Smooth muscle cell (in vitro differentiated cells): ENCODE measurements around the gene LOXHD1. TPM values are rescaled to one million over a fixed set of nuclear protein-coding genes. Genes with fewer than 3 reads are reported as not detected.

Experiments used
- DNase-seq: peaks from one replicate; lab custom pipeline; 2025; ENCODE audit not compliant: unreplicated experiment; lab: John Stamatoyannopoulos, UW
- H2AFZ ChIP-seq: fragments of 200-600 bp; sonication (generic); 2 replicates; pipeline ENCODE4 v1.6.0; 2016; ENCODE audit warnings: antibody characterized with exemption, low read depth, mild to moderate bottlenecking
- H3F3A ChIP-seq: fragments of 200-600 bp; sonication (generic); 2 replicates; pipeline ENCODE4 v1.6.0; 2017; ENCODE audit warnings: antibody characterized with exemption, low read depth
- H3K27ac ChIP-seq: fragments of 200-600 bp; sonication (generic); 2 replicates; pipeline ENCODE4 v1.5.1; 2016; ENCODE audit warnings: low read depth, mild to moderate bottlenecking
- H3K27me3 ChIP-seq: fragments of 200-600 bp; sonication (generic); 2 replicates; pipeline ENCODE4 v1.6.1; 2016; ENCODE audit warnings: low read depth, mild to moderate bottlenecking
- H3K36me3 ChIP-seq: fragments of 200-600 bp; sonication (generic); 2 replicates; pipeline ENCODE4 v1.5.1; 2016; ENCODE audit warnings: low read depth
- H3K4me1 ChIP-seq: fragments of 200-600 bp; sonication (generic); 2 replicates; pipeline ENCODE4 v1.5.1; 2016; ENCODE audit warnings: low read depth
- H3K4me2 ChIP-seq: fragments of 200-600 bp; sonication (generic); 2 replicates; pipeline ENCODE4 v1.6.0; 2016; ENCODE audit warnings: mild to moderate bottlenecking
- H3K4me3 ChIP-seq: fragments of 200-600 bp; sonication (generic); 2 replicates; pipeline ENCODE4 v1.5.1; 2016; ENCODE audit warnings: mild to moderate bottlenecking
- H3K79me2 ChIP-seq: fragments of 200-600 bp; sonication (generic); 2 replicates; pipeline ENCODE4 v1.6.0; 2016; ENCODE audit warnings: low read depth, mild to moderate bottlenecking
- H3K9ac ChIP-seq: fragments of 200-600 bp; sonication (generic); 2 replicates; pipeline ENCODE4 v1.6.0; 2016; ENCODE audit warnings: low read depth
- H3K9me3 ChIP-seq: fragments of 200-600 bp; sonication (generic); replicated peaks from 2 replicates; pipeline ENCODE4 v1.5.1; 2016; ENCODE audit warnings: low read depth
- H4K20me1 ChIP-seq: fragments of 200-600 bp; sonication (generic); 2 replicates; pipeline ENCODE4 v1.6.0; 2016; ENCODE audit warnings: low read depth
- WGBS: methylation state at CpG from one replicate; pipeline ENCODE4 v1.1.7; 2016; ENCODE audit warnings: low lambda C conversion rate; 5-methylcytosine and 5-hydroxymethylcytosine counted together
- polyA plus RNA-seq: library from polyadenylated mRNA; unstranded; fragments of >200 nt; fragmentation: Nextera tagmentation; extraction: Ambion mirVana; gene quantifications from 2 replicates; pipeline ENCODE4 v1.2.1, GENCODE V29; 2016
- total RNA-seq: library from RNA; depleted of rRNA; stranded (reverse); fragments of >200 nt; gene quantifications from 2 replicates; pipeline ENCODE4 v1.2.3, GENCODE V29; 2014
- TF ChIP-seq, protein P1 (sequence below): fragments of 200-600 bp; sonication (generic); IDR thresholded peaks from 2 replicates; pipeline ENCODE4 v1.5.1; 2017; ENCODE audit warnings: borderline replicate concordance, mild to moderate bottlenecking, antibody characterized with exemption; ENCODE audit not compliant: insufficient read depth, poor library complexity, severe bottlenecking

Gene LOXHD1
- total and polyA plus RNA-seq, 2 experiments from 2014 or later = not detected

DNA sequence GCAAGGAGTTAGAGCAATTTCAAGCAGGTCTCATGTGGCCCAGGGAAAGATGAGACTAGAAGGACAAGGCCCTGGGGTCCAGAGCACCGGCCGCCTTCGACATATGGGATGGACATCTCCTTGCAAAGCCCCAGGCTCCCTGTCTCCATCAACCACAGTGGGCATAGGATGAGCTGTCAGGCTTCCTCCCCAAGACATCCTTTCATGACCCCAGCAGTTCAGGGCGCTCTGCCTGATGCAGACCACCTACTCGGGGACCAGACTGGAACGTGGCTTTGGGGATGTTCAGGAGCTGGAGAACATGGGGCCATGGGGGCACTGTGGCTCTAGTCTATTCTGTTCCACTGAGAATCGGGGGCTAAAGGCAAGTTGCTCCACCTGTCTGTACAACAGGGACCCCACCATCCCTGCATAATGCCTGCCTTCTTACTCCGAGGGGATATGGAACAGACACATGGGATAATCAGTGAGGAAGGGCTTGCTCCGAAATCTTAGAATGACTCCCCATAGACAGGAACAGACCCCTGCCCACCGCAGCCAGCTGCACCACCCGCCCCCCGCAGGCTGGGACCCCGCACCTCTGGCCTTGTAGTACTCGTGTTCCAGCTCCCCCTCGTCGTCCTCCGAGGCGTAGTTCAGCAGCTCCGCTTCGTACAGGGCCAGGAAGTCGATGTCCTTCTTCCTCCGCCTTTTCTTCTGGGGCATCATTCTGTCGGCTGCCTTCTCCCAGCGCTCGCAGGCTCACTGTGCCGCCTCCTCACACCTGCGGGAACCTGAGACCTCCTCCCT, 500 bp downstream of the LOXHD1 start:
- Histone ChIP-seq H3K27me3 (peaks cover 19% of the 10 kb centered on the region), H3K9me3 (no peaks in the 10 kb centered on the region), H3K27ac (no peak overlapping the region), H4K20me1 (no peaks in the 10 kb centered on the region), H3K4me3 (no peak overlapping the region), H3K9ac (no peak overlapping the region), H2AFZ (no peak overlapping the region), H3K4me2 (no peak overlapping the region), H3F3A (no peaks in the 10 kb centered on the region), H3K4me1 (no peaks in the 10 kb centered on the region), H3K36me3 (no peaks in the 10 kb centered on the region), H3K79me2 (no peaks in the 10 kb centered on the region)
- 84% methylated on average over 24 of the region's 27 CpGs for WGBS
- DNase-seq = no peak
- TF ChIP-seq, protein P1, sequence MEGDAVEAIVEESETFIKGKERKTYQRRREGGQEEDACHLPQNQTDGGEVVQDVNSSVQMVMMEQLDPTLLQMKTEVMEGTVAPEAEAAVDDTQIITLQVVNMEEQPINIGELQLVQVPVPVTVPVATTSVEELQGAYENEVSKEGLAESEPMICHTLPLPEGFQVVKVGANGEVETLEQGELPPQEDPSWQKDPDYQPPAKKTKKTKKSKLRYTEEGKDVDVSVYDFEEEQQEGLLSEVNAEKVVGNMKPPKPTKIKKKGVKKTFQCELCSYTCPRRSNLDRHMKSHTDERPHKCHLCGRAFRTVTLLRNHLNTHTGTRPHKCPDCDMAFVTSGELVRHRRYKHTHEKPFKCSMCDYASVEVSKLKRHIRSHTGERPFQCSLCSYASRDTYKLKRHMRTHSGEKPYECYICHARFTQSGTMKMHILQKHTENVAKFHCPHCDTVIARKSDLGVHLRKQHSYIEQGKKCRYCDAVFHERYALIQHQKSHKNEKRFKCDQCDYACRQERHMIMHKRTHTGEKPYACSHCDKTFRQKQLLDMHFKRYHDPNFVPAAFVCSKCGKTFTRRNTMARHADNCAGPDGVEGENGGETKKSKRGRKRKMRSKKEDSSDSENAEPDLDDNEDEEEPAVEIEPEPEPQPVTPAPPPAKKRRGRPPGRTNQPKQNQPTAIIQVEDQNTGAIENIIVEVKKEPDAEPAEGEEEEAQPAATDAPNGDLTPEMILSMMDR = no peak

DNA sequence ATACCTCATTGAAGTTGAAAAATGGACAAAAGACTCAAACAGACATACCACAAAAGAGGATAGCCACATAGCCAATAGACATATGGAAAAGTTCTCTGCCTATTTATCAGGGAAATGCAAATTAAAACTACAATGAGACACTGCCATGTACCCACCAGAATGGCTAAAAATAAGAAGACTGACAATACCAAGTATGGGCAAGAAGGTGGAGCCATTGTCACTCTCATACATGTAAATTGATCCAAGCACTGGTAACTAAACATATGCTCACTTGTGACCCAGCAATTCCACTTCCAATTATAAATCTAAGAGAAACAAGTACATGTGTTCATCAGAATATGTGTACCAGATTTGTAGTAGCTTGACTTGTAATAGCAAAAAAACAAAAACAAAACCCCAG, 4.6 kb downstream of the LOXHD1 start:
- TF ChIP-seq, protein P1 = no peak
- no peak overlapping the region for H3K27ac ChIP-seq
- H4K20me1 ChIP-seq = no peaks in the 10 kb centered on the region
- no peaks in the 10 kb centered on the region for H3K4me1 ChIP-seq
- no peaks in the 10 kb centered on the region for H3K79me2 ChIP-seq
- no peak overlapping the region for H2AFZ ChIP-seq
- H3K4me2 ChIP-seq = no peak overlapping the region
- H3K27me3 ChIP-seq = peaks cover 32% of the 10 kb centered on the region
- no peaks in the 10 kb centered on the region for H3K36me3 ChIP-seq
- no peaks in the 10 kb centered on the region for H3F3A ChIP-seq
- H3K9me3 ChIP-seq = no peaks in the 10 kb centered on the region
- H3K4me3 ChIP-seq = no peak overlapping the region
- H3K9ac ChIP-seq = no peak overlapping the region
- no peak for DNase-seq

- H4K20me1 ChIP-seq = no peaks in the 10 kb centered on the region
- TF ChIP-seq, protein P1 = no peak
- no peaks in the 10 kb centered on the region for H3K79me2 ChIP-seq
- WGBS = 75% methylated on average over 4 of the region's 4 CpGs
- no peaks in the 10 kb centered on the region for H3K4me1 ChIP-seq
- H3K36me3 ChIP-seq = no peaks in the 10 kb centered on the region
- no peaks in the 10 kb centered on the region for H3K9me3 ChIP-seq
- H2AFZ ChIP-seq = no peak overlapping the region
- H3K27ac ChIP-seq = no peak overlapping the region
- H3K4me2 ChIP-seq = no peak overlapping the region
- no peaks in the 10 kb centered on the region for H3F3A ChIP-seq
- H3K4me3 ChIP-seq = no peak overlapping the region
- no peak overlapping the region for H3K9ac ChIP-seq
- peaks cover 32% of the 10 kb centered on the region for H3K27me3 ChIP-seq
- DNase-seq = no peak
These were observed 6.3 kb downstream of the LOXHD1 start for GRCh38 chr18:46650681-46651080.
